Activated naive CD4-positive, alpha-beta T cell treated with Interleukin-2 at 50 U/mL for 16 hours (primary cell): ENCODE results near the gene KIF26B.

Experiments
- DNase-seq: peaks from one replicate; pipeline ENCODE4 v3.0.0-alpha.2; 2020

Gene KIF26B

GRCh38 chr1:245477941-245478340 lies 323.2 kb downstream of the KIF26B start:
- no peak for DNase-seq

DNA sequence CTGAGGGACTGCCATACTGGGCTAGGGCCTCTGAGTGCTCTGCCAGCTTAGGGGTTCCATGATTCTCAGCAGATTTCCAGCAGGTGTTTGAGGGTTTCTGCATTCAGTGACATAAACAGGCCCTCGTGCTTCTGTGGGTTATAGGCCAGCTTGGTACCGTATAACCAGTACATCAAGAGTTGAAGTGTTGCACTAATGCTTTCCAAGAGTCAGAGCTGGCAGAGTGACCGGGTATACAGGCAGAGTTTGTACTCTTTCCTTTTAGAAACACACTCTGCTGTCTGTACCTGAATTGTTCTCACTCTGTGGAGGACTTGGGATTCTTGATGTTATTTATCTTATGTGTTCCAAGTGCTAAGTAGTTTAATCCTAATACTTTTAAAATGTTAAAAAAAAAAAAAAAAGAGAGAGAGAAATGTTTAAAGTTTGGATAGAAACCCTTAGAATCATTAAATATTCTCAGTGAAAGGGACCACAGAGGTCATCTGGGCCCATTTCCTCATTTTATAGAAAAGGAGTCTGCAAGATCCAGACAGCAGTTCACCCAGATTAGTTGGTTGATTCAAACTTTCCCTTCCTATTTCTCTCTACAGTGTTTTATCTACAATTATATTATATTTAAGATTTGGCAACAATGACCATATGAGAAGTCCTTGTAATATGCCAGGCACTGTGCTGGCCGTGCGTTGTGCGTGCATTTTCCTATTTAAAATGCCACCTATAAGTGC lies 325.8 kb downstream of the KIF26B start:
- DNase-seq, result no peak

GRCh38 chr1:245481261-245481660 lies 326.5 kb downstream of the KIF26B start:
- DNase-seq, result no peak

- no peak for DNase-seq
Measured at GRCh38 chr1:245483247-245483646, 328.5 kb downstream of the KIF26B start.

DNA sequence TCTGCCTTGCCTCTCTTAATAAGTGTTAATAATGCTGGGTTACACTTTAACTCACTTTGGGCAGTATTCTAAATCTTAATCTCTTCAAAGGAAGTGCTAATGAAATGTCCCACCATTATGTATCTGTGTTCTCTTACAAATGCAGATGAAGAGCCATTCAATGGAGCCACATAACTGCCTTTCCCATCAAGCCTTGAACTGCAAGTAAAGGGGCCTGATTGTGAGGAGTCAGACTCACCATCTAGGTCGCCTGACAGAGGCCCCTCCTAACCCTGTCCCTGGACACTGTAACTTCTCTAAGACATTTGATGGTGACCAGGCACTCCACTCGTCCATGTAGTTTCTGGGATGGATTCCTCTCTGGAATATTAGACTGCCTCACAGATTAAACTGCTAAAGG lies 329.4 kb downstream of the KIF26B start:
- DNase-seq, result no peak

GRCh38 chr1:245485996-245486395 lies 331.2 kb downstream of the KIF26B start:
- no peak for DNase-seq

GRCh38 chr1:245486775-245487470 lies 332.1 kb downstream of the KIF26B start:
- no peak for DNase-seq

- DNase-seq, result no peak
Measured at GRCh38 chr1:245488346-245489129, 333.8 kb downstream of the KIF26B start.

GRCh38 chr1:245489838-245490237 lies 335.1 kb downstream of the KIF26B start:
- DNase-seq, result no peak

- DNase-seq, result no peak
Measured at GRCh38 chr1:245493029-245493428, 338.2 kb downstream of the KIF26B start.

GRCh38 chr1:245495681-245496080 lies 340.9 kb downstream of the KIF26B start:
- DNase-seq, result no peak

DNA sequence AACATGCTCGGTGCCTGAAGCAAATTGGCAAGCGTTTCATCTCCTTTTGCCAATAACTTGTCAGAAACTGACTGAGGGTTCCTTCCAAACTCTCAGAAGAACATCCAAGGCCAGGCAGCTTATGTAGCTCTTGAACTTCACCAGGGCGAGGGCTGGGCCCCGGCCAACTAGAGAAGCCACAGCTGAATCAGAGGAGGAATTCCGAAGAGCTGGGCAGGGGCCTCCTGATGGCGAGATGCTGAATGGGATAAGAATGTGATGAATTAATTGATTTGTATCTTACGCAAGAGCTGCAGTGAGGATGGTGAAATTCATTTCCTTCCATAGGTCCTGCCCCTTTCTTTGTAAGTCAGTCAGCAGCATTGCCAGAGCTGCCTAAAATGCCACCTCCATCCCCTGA lies 345.8 kb downstream of the KIF26B start:
- no peak for DNase-seq

DNA sequence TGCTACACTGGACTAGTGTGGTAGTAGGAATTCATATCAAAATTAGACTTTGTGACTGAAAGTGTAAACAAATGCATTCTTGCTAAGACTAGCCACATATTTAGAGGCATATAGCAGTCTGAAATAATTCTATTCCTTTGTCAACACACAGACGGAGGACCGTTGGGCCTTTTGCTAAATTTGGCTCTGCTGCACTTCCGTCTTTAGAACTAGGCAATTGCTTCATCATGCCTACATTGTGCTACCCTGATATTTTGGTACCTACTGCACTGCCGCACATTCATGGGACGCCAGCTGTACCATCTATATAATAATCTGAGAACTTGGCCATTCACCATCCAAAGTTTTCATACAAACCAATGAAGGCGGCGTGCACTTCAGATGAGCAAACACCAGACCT lies 346.8 kb downstream of the KIF26B start:
- DNase-seq, result no peak

- DNase-seq, result no peak
Measured at GRCh38 chr1:245503548-245503947, 348.8 kb downstream of the KIF26B start.

DNA sequence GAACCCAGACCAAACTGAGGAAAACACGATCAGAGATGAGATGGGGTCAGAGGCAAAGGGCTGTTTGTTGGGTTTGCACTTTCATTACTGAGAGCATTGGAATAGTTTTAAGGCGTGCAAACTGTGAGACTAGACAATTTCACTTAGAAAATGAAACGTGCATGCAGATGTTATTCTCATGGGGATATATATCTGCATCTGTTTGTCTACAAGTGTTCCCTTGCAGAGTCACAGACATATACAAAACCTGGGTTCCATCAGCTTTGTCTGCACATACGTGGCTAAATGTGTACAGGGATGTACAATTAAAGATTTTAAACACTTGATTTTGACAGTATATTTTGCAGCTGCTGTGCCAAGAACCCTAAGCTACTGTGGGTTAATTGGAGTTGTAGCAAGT lies 355.4 kb downstream of the KIF26B start:
- no peak for DNase-seq

DNA sequence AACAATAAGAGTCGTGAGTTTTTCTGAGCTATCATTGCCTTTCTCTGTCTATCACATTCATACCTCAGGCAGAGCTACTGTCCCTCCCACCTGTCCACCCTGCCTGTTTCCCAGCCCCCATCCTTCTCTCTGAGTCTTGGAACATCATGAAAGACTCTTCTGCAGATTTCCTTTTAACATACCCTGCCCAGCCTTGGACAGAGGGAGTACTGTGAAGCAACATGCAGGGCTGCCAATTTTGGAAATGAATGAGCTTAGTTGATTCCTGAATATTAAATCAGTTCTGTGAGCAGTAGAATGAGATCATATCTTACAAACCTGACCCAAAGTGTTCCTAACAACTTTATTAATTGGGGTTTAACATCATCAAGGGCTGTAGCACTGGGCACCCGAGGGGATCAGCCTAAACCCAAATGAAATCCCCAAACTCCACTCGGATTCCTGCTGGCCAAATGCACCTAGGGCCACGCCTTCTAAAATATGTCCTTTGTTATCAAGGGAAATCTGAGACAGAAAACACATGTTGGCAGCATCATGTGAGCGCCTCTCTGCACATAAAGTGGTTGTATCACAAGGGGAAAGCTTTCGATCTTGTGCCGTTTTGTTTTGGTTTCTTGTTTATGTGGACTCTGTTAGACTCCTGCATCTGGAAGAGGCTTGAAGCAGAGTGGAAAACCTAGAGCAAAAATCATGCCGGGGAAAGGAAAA lies 357.6 kb downstream of the KIF26B start:
- no peak for DNase-seq

DNA sequence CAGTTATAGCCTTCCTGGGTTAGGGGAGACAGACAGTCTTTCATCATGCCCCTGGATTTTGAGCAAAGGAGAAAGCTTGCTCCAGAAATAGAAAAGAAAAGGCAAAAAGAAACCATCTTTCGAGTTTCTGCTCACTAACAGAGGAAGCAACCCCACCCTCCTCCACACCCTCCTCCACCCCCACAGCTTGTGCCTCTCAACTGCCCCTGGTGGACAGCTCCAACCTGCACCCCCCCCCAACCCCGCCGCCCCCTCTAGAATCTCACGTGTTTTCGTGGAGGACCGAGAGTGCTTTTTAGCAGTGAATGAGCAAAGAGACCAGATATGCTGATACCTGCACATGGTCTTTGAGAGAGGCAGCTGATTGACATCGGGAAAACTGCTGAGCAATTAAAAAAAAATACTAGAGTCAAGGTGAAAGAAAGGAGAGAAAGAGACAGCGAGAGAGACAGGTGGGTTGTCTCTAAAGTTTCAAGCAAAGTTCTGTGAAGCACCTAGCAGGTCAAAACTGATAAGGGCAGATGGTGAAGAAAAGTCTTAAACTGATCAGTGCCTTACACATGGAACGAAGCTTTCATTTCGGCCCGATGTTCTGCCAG lies 358.3 kb downstream of the KIF26B start:
- no peak for DNase-seq

- no peak for DNase-seq
Measured at GRCh38 chr1:245516284-245516759, 361.5 kb downstream of the KIF26B start.

DNA sequence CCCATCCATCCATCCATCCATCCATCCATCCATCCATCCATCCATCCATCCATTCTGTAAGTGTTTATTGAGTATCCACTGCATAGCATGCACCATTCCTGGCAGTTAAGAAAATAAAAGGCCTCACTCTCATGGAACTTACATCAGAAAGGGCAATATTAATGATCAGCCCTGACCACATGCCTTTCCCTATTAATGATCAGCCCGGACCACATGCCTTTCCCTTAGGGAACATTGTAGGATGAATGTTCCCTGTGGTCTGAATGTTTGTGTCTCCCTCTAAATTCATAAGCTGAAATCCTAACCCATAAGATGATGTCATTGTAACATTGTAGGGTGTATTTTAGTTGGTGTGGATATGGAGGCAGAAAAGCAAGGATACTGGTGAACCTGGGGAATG lies 365.8 kb downstream of the KIF26B start:
- DNase-seq, result no peak

DNA sequence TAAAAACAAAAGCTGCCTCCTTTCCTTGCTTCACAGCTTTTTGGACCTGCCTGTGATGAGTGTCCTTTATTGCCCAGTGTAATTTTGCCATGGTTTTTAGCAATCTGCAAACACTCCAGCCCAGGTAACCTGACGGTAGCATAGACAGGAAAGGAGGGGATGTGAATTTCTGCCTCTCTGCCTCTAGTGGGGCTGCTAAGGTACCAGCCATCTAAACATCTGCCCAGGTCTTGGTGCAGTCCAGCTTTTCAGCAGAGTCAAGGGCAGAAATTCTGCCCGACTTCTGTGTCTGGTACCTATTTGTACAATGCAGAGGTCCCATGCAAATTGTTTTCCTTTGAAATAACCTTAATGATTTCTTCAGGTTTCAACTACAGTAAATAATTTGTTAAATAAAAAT lies 371.4 kb downstream of the KIF26B start:
- DNase-seq, result no peak

DNA sequence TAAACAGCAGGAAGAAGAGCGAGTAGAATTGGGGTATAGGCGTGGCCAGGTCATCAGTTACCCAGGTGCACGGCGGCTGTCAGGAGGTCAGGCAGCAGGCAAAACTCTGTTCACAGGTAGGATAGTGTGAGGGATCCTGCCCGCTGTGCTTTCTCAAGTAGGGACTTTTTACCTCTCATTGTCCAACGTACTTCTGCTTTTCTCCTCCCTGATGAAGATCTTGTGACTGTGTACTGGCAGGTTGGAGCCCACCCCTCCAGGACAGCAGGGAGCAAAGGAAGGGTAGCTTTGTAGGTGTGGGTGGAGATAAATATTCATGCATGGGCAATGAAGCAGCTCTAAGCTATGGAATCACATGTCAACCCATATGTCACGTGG lies 373.5 kb downstream of the KIF26B start:
- no peak for DNase-seq

DNA sequence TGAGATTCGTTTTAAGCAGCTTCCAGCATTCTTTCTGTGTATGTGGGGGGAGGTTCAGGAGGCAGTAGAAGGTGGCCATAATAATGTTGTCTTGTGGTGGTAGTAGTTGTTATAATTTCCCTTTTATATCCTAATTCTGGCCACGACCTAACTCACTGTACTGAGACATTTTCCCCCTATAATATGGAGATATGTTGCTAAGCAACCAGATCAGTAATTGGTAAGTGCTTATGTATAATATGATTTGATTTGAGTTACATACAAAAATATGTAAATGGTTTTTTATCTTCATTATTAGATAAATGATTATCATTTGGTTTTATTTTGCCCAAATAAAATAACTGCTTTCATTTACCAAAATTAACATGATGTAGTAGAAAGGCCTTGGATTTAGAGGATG lies 376.2 kb downstream of the KIF26B start:
- no peak for DNase-seq

- no peak for DNase-seq
Measured at GRCh38 chr1:245537992-245538391, 383.2 kb downstream of the KIF26B start.
